T-cell (primary cell): ENCODE measurements around the gene CTBP2. TPM values are rescaled to one million over a fixed set of nuclear protein-coding genes. Genes with fewer than 3 reads are reported as not detected.
"Not testable (repeated sequence)": the region's sequence is repeated elsewhere in the genome, so short reads cannot be mapped to it uniquely, and the experiment has no call there.

Experiments
- ATAC-seq, 4 experiments: fragments of 200-7000 bp in 3 of 4; fragments of 150-1000 bp in 1 of 4; cut with Tn5 transposase; replicated peaks in 1 of 4; 1 replicate in 3 of 4; 2 replicates in 1 of 4; pipeline ENCODE4 v1.10.0; 2021; ENCODE audit warnings: moderate library complexity in 3 of 4, mild to moderate bottlenecking in 2 of 4, moderate number of reproducible peaks in 1 of 4
- CTCF ChIA-PET, 2 donors: fragments of 300-600 bp; sonication (Branson Sonifier 250); formaldehyde crosslinking; loops; one replicate each; lab custom pipeline; 2022; ENCODE audit warnings: antibody characterized with exemption in 2 of 2; lab: Charles Lee
- POLR2A ChIA-PET, 2 donors: fragments of 300-600 bp; sonication (Branson Sonifier 250); formaldehyde crosslinking; loops; one replicate each; lab custom pipeline; 2022; ENCODE audit warnings: antibody characterized with exemption in 2 of 2; lab: Charles Lee
- DNase-seq, 35 experiments: peaks; one replicate each; pipeline versions ENCODE4 v3.0.0 to v3.0.0-alpha.2; 2013 to 2023
- H3K27ac ChIP-seq: one replicate; pipeline ENCODE4 v1.5.1; 2013; ENCODE audit warnings: low read length
- H3K27me3 ChIP-seq, 2 experiments: replicated peaks in 1 of 2; 1 replicate in 1 of 2; 2 replicates in 1 of 2; pipeline versions ENCODE4 v1.6.1 to v1.7.0; 2013; ENCODE audit warnings: low read length in 1 of 2, mixed read lengths in 1 of 2; ENCODE audit not compliant: control insufficient read depth in 2 of 2, insufficient read depth in 2 of 2; ENCODE audit errors: extremely low read depth in 1 of 2
- H3K36me3 ChIP-seq, 2 donors: 1 replicate in 1 of 2; 2 replicates in 1 of 2; pipeline versions ENCODE4 v1.6.1 to v1.7.0; 2013; ENCODE audit warnings: low read length in 1 of 2; ENCODE audit not compliant: control insufficient read depth in 2 of 2, insufficient read depth in 1 of 2; ENCODE audit errors: extremely low read depth in 1 of 2
- H3K4me1 ChIP-seq, 2 experiments: 1 replicate in 1 of 2; 2 replicates in 1 of 2; pipeline versions ENCODE4 v1.6.1 to v1.7.0; 2013; ENCODE audit warnings: low read length in 2 of 2, mixed read lengths in 1 of 2; ENCODE audit not compliant: insufficient read depth in 2 of 2, control insufficient read depth in 1 of 2; ENCODE audit errors: extremely low read depth in 1 of 2
- H3K4me3 ChIP-seq, 2 donors: 1 replicate in 1 of 2; 2 replicates in 1 of 2; pipeline versions ENCODE4 v1.5.1 to v1.7.0; 2013; ENCODE audit warnings: mild to moderate bottlenecking in 2 of 2, low read length in 1 of 2, moderate library complexity in 1 of 2; ENCODE audit not compliant: control insufficient read depth in 1 of 2; ENCODE audit errors: extremely low read depth in 1 of 2
- H3K9me3 ChIP-seq: 2 replicates; pipeline ENCODE4 v1.7.0; 2013
- H3K27ac Mint-ChIP-seq, 2 donors: one replicate each; pipeline ENCODE4 v1.8.0; 2020 to 2021; ENCODE audit warnings: mild to moderate bottlenecking in 2 of 2, mixed read lengths in 2 of 2
- H3K27me3 Mint-ChIP-seq, 2 donors: one replicate each; pipeline ENCODE4 v1.8.0; 2021 to 2022; ENCODE audit warnings: mixed read lengths in 2 of 2
- H3K36me3 Mint-ChIP-seq: one replicate; pipeline ENCODE4 v1.8.0; 2021; ENCODE audit warnings: mixed read lengths
- H3K4me1 Mint-ChIP-seq, 3 donors: one replicate each; pipeline ENCODE4 v1.8.0; 2020 to 2022; ENCODE audit warnings: mixed read lengths in 3 of 3, mild to moderate bottlenecking in 1 of 3
- H3K4me3 Mint-ChIP-seq, 3 donors: one replicate each; pipeline ENCODE4 v1.8.0; 2020 to 2022; ENCODE audit warnings: mild to moderate bottlenecking in 3 of 3, mixed read lengths in 3 of 3, moderate library complexity in 3 of 3
- H3K9me3 Mint-ChIP-seq, 3 donors: one replicate each; pipeline ENCODE4 v1.8.0; 2020 to 2022; ENCODE audit warnings: mixed read lengths in 3 of 3
- WGBS: methylation state at CpG from one replicate; pipeline ENCODE4 v1.1.5; 2013; ENCODE audit warnings: missing lambda C conversion rate; ENCODE audit not compliant: insufficient coverage; 5-methylcytosine and 5-hydroxymethylcytosine counted together
- total RNA-seq, 35 experiments: library from RNA in 6 of 35; stranded (reverse) in 6 of 35; fragments of 120-200 nt in 1 of 35; gene quantifications; one replicate each; pipeline versions ENCODE4 v1.2.1 to v1.2.4 and lab custom pipeline; 2013 to 2026

The CTBP2 gene
- total RNA-seq, 5 donors from 2014 or later (not counting 1 experiment from before 2014, with no cell fraction given): 1.1 to 5.8 (median 3.1) TPM

DNA sequence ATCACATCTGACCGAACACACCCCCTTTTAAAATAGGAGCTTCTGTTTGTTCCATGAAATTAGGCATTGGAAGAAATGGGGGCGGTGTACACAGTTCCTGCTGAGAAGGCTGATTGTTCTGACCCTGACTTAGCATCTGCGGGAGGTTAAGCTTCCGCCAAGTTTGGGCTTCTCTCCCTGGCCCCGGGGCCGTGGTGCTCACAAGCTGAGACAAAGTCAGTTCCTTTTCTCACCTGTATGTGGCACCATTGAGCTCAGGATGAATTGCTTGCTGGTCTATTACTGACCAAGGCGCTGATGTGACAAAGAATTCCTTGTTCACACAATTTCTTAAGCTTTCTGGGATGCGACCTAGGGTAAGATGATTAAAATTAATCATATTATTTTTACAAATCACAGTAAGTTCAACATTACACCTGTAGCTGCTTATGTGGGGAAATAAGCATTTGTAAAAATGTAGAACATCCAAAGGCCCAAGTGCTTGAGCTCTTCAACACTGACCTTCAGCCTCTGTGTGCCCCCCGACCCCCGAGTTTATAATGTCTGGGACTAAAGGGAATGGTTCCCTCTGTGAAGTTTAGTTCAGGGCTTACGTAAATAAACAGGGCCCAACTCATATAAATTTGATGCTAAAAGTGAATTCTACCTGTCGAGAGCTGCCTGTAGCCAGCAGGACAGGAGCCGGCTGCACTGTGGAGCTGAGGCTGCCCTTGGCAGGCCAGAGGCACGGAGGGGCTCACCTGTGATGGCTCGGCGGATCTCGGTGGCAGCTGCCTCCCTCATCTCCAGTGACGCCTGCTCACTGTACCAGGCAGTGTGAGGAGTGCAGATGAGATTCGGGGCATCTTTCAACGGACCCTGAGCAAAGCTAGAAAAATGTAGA, 167.7 kb downstream of the CTBP2 start:
- Histone ChIP-seq H3K27me3 (no peaks in the 10 kb centered on the region), H3K9me3 (no peaks in the 10 kb centered on the region), H3K36me3 (peaks cover 0 to 6% of the 10 kb centered on the region in 2 donors), H3K4me1 (no peaks in the 10 kb centered on the region), H3K4me3 (no peak overlapping the region), H3K27ac (no peak overlapping the region)
- Mint-ChIP-seq H3K4me3 (no peak overlapping the region), H3K27ac (no peak overlapping the region), H3K9me3 (no peaks in the 10 kb centered on the region), H3K36me3 (peaks cover 2% of the 10 kb centered on the region), H3K27me3 (no peaks in the 10 kb centered on the region), H3K4me1 (no peaks in the 10 kb centered on the region)
- DNase-seq (peak in 3 of 35 experiments; percentile 1 to 38 (median 25)), ATAC-seq (peak in 1 of 4 experiments; percentile 48)
- whole genome bisulfite sequencing: 93% methylated on average over 7 of the region's 20 CpGs
- ChIA-PET POLR2A (no interaction called here), CTCF (interaction anchor here (0.6 to 0.8 kb wide), 2 partner anchors 18 to 31 kb away, joined by 3 to 4 read pairs; no protein-coding TSS in a partner anchor)

GRCh38 chr10:124991835-124992234, 168.5 kb downstream of the CTBP2 start:
- no peak for ATAC-seq
- no peaks in the 10 kb centered on the region for H3K9me3 Mint-ChIP-seq
- Histone ChIP-seq H3K36me3 (peaks cover 0 to 14% of the 10 kb centered on the region in 2 donors), H3K27me3 (no peaks in the 10 kb centered on the region), H3K27ac (no peak overlapping the region), H3K4me1 (no peaks in the 10 kb centered on the region), H3K4me3 (no peak overlapping the region), H3K9me3 (no peaks in the 10 kb centered on the region)
- no peak overlapping the region for H3K27ac Mint-ChIP-seq
- no peaks in the 10 kb centered on the region for H3K27me3 Mint-ChIP-seq
- ChIA-PET POLR2A (no interaction called here), CTCF (interaction anchor here in 1 of 2 donors (0.6 kb wide), 1 partner anchor 101 kb away, joined by 3 read pairs; no protein-coding TSS in a partner anchor)
- H3K36me3 Mint-ChIP-seq: peaks cover 5% of the 10 kb centered on the region
- no peak for DNase-seq
- WGBS: no CpG with 5 or more reads among the region's 4 CpGs
- H3K4me1 Mint-ChIP-seq: no peaks in the 10 kb centered on the region
- no peak overlapping the region for H3K4me3 Mint-ChIP-seq

- Mint-ChIP-seq H3K4me1 (no peaks in the 10 kb centered on the region), H3K27me3 (no peaks in the 10 kb centered on the region), H3K27ac (no peak overlapping the region), H3K36me3 (peaks cover 11% of the 10 kb centered on the region), H3K4me3 (no peak overlapping the region), H3K9me3 (no peaks in the 10 kb centered on the region)
- ChIA-PET CTCF (interaction anchor here in 1 of 2 donors (0.7 kb wide), 1 partner anchor 249 kb away, joined by 3 read pairs; no protein-coding TSS in a partner anchor), POLR2A (no interaction called here)
- 75% methylated on average over 4 of the region's 14 CpGs for WGBS
- Histone ChIP-seq H3K4me3 (no peak overlapping the region), H3K9me3 (no peaks in the 10 kb centered on the region), H3K27ac (no peak overlapping the region), H3K36me3 (peaks cover 0 to 18% of the 10 kb centered on the region in 2 donors), H3K27me3 (no peaks in the 10 kb centered on the region), H3K4me1 (no peaks in the 10 kb centered on the region)
- ATAC-seq (no peak), DNase-seq (peak in 1 of 35 experiments; percentile 1)
These were observed 169.4 kb downstream of the CTBP2 start for GRCh38 chr10:124990671-124991625.

GRCh38 chr10:124989526-124989925, 170.8 kb downstream of the CTBP2 start:
- CTCF ChIA-PET: no interaction called here
- no peak overlapping the region for H3K27ac Mint-ChIP-seq

DNA sequence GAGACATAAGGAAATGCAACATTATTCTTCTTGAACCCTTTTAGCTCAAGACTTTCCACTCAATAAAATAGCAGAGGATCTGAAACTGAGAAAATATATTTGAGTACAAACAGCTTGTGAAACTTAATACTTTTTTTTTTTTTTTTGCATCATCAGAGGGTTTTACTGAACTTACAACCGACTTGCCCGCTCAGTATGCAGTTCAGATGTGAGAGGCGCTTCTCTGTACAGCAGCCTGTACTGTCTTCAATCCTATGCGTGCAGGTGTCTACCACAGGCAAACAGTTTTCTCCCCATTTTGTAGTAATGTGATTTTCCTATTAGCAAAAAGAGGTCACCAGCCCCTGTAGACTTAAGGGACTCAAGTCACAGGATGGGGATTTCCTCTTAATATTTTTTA, 171.6 kb downstream of the CTBP2 start:
- H3K4me3 Mint-ChIP-seq, H3K4me1 ChIP-seq, H3K27ac Mint-ChIP-seq, H3K9me3 Mint-ChIP-seq, H3K4me1 Mint-ChIP-seq, POLR2A ChIA-PET, ATAC-seq, H3K27me3 Mint-ChIP-seq, CTCF ChIA-PET, DNase-seq, H3K27me3 ChIP-seq, H3K9me3 ChIP-seq, H3K4me3 ChIP-seq, H3K27ac ChIP-seq: not testable (repeated sequence)
- no CpG with 5 or more reads among the region's 4 CpGs for WGBS
- peaks cover 0 to 34% of the 10 kb centered on the region in 2 donors for H3K36me3 ChIP-seq
- peaks cover 28% of the 10 kb centered on the region for H3K36me3 Mint-ChIP-seq

More at GRCh38 chr10:124989526-124989925, 170.8 kb downstream of the CTBP2 start:
- DNase-seq (no peak), ATAC-seq (no peak)
- WGBS: 100% methylated on average over 7 of the region's 10 CpGs
- Mint-ChIP-seq H3K4me3 (no peak overlapping the region), H3K27me3 (no peaks in the 10 kb centered on the region), H3K4me1 (no peaks in the 10 kb centered on the region), H3K9me3 (no peaks in the 10 kb centered on the region), H3K36me3 (peaks cover 23% of the 10 kb centered on the region)
- H3K4me1 ChIP-seq: no peaks in the 10 kb centered on the region
- H3K27me3 ChIP-seq: no peaks in the 10 kb centered on the region
- H3K27ac ChIP-seq: no peak overlapping the region
- no peaks in the 10 kb centered on the region for H3K9me3 ChIP-seq
- POLR2A ChIA-PET: no interaction called here
- H3K4me3 ChIP-seq: no peak overlapping the region
- H3K36me3 ChIP-seq: peaks cover 0 to 31% of the 10 kb centered on the region in 2 donors

DNA sequence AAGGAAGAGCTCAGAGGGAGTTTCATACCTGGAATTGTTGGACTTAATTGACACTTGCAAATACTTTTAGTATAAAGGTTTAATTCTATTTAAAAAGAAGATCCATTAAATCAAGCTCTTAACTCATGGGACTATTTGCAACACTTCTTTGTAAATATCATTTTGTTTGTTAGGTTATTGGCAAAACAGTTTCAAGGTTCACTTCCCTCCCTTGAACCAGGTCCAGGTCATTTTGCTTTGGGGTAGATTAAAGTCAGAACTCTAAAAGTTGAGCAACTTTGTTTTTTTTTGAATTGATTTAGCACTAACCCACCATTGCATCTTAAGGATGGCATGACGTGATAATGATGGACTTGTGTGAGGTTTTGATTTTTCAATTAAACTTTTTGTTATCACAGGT, 172.6 kb downstream of the CTBP2 start:
- POLR2A ChIA-PET: no interaction called here

More for the DNA sequence above, 172.6 kb downstream of the CTBP2 start:
- CTCF ChIA-PET: no interaction called here
- H3K4me1 ChIP-seq: no peaks in the 10 kb centered on the region
- ATAC-seq: no peak
- H3K27me3 ChIP-seq: no peaks in the 10 kb centered on the region
- Mint-ChIP-seq H3K4me3 (no peak overlapping the region), H3K27ac (no peak overlapping the region), H3K4me1 (peaks cover 0 to 4% (median 0%) of the 10 kb centered on the region in 3 donors), H3K36me3 (peaks cover 38% of the 10 kb centered on the region), H3K27me3 (no peaks in the 10 kb centered on the region), H3K9me3 (no peaks in the 10 kb centered on the region)
- no peaks in the 10 kb centered on the region for H3K9me3 ChIP-seq
- no peak overlapping the region for H3K4me3 ChIP-seq
- no peak for DNase-seq
- no peak overlapping the region for H3K27ac ChIP-seq
- peaks cover 4 to 43% of the 10 kb centered on the region in 2 donors for H3K36me3 ChIP-seq
- WGBS: no CpG with 5 or more reads among the region's 1 CpG
